NCI-H226 (cell line): ENCODE results near the gene PFN3.

Experiments used
- DNase-seq: peaks from one replicate; pipeline ENCODE4 v3.0.0-alpha.2; 2015

PFN3 gene

DNA sequence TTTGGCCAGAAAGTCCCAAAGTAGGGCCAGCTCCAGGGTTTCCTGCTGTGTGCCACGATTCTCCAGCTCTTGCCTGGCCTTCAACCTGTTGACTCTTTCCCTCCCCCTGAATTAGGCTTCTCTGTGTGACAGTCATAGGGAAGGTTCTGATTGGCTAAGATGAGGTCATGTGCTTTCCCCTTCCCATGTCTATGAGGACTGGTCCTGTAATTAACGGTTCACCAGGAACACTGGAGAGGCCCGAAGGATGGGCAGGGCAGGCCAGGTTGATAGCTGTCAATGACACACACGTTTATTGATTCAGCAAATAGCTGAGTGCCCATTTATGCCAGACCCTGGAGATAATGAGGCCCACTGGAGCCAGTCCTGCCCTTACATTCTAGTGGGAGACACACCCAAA lies 37.2 kb upstream of the PFN3 start:
- DNase-seq: no peak

DNA sequence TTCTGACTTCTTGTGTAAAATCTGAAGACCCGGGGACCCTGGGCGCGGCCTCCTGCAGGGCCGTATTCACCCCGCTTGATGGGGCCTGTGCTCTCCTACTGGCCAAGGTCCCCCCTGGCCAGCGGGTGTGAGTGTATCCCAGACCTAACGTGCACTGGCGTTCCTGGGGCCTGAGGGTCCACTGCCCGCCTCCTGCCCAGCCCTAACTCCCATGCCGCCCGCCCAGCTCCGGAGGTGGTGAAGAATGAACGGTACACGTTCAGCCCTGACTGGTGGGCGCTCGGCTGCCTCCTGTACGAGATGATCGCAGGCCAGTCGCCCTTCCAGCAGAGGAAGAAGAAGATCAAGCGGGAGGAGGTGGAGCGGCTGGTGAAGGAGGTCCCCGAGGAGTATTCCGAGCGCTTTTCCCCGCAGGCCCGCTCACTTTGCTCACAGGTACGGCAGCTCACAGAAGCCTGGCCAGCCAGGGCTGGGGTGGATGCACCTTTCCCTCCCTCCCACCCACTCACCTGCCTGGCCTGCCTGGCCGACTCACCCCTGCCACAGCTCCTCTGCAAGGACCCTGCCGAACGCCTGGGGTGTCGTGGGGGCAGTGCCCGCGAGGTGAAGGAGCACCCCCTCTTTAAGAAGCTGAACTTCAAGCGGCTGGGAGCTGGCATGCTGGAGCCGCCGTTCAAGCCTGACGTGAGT lies 35.5 kb upstream of the PFN3 start:
- no peak for DNase-seq

DNA sequence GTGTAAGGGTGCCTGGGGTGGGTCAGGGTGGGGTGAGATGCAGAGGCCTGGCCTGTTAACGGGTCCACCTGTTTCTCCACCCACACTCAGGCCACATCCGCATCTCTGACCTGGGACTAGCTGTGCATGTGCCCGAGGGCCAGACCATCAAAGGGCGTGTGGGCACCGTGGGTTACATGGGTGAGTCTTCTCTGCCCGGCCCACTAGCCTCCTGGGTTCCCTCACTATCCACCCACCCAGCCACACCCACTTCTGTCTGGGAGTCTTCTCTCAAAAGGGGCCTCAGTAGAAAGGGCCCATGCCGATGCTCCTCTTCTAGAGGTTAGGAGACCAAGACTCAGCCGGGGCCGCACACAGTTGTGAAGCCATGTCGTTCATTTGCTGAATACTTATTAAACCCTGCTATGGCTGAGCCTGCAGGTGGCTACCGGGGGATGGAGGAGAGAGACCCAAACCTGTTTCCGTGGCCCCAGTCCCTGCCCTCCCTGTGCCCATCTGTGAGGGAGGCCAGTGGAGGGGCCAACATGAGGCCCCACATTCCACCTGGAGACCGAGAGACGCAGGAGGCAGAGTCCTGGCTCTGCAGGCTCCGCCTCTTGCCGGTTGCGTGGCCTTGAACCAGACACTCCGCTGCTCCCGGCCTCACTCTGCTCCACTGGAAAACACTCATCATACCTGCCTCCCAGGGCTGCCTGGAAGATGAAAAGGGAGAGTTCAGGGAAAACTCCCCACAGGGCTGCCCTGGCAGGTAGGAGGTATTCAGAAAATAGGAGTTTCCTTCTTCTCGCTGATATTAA lies 34.7 kb upstream of the PFN3 start:
- no peak for DNase-seq

DNA sequence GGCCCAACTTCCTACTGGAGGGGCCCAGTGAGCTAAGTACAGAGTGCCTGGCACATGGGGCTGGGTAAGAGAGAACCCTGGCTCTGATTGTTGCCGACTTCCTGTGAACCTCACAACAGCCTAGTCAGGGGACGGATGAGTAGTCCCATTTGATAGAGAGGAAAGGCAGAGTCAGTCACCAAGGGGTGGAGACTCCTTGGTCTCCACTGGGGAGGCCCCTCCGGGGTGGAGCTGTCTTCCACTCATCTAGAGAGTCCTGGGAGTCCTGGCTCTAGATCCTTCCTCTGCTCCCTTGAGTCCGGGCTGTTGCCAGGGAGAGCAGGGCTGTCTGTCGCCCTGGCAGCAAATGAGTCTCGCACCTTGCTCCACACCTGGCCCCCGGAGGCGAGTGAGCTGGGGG lies 34.0 kb upstream of the PFN3 start:
- DNase-seq: no peak

DNA sequence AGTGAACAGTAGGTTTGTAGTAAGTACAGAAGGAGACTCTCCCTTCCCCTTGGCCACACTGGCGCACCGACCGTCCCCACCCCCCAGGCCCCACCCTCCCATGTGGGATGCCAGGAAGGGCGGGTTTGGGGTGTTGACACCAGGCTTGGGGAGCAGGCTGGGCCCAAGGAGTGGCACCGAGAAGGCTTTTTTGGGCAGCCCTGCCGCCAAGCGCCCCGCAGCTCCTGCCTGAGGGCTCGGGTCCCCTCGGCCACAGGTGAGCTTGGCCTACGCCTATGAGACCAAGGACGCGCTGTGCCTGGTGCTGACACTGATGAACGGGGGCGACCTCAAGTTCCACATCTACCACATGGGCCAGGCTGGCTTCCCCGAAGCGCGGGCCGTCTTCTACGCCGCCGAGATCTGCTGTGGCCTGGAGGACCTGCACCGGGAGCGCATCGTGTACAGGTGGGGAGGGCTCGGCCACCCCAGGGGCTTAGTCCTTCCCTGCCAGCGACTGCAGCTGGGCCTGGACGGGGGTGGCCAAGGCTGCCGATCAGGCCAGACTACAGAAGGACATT lies 33.3 kb upstream of the PFN3 start:
- DNase-seq: no peak

DNA sequence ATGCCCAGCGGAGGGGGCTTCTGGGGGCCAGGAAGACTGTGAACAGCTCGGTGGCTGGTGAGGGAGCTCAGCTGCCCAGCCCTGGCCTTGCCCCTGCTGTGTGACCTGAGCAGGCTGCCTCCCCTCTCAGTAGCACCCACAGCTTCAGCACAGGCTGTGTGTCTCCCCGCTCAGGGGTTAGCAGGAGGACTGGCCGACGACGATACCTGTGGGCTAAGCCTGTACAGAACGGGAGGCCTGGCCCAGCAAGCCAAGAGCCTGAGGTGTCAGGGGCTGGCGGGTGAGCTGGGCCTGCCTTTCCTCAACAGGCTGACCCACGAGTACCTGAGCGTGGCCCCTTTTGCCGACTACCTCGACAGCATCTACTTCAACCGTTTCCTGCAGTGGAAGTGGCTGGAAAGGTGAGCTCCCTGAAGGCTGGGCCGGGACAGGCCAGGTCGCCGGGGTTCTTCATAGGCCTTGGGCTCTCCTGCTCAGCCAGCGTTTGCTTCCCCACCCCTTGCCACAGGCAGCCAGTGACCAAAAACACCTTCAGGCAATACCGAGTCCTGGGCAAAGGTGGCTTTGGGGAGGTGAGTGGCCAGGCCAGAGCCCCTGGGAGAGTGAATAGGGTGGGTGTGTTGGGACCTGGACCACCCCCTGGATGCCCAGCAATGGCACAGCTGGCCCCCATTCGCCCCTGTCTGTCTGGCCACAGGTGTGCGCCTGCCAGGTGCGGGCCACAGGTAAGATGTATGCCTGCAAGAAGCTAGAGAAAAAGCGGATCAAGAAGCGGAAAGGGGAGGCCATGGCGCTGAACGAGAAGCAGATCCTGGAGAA lies 32.6 kb upstream of the PFN3 start:
- DNase-seq: no peak

DNA sequence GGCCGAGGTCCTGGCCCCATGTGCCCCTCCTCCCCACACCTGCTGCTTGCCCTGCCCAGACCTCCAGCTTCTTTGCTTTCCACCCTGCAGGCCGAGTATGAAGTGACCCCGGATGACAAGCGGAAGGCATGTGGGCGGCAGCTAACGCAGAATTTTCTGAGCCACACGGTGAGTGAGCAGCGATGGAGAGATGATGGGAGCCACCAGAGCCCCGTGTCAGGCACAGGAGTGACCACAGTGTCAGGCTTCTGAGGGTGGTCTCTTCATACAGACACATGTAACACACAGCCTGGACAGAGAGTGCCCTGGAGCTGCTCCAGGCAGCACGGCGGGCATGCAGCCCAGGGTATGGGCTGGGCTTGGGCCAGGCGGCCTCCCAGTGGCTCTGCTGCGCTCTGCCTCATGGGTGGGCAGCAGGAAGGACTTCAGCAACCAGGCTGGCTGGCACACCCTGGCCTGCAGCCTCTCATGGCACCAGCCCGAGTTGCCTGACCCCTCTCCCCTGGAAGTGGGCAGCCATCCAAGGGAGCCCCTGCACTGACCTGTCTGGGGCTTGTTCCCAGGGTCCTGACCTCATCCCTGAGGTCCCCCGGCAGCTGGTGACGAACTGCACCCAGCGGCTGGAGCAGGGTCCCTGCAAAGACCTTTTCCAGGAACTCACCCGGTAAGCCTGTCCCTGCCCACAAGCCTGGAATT lies 31.8 kb upstream of the PFN3 start:
- no peak for DNase-seq

DNA sequence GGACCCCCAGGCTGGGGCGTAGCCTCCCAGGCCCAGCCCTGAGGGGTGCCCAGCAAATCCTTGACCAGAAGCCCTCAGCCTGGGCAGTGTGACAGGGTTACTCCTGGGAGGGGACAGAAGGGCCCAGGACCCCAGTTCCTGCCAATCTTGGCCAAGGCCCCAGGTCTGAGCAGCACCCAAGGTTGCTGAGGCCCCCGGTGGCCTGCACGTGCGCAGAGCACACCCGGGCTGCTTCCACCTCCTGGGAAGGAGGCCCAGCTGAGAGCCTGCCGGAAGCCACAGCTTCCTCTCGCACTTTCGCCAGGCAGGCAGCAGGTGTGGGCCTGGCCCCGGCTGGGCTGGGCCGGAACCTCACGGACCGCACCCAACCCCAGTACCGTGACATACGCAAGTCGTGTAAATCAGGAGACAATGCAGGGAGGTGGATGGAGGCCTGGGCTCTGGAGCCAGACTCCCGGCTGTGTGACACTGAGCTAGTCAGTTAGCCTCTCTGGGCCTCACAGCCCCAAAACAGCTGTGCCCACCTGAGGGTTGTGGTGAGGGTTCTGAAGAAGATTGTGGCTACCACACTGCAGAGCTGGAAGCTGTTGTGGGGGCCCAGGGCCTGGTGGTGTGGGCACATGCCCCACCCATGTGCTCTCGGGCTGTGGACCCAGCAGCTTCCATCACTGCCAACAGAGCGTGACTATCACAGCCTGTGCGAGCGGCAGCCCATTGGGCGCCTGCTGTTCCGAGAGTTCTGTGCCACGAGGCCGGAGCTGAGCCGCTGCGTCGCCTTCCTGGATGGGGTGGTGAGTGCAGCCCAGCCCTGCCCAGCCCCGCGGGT lies 31.1 kb upstream of the PFN3 start:
- no peak for DNase-seq

DNA sequence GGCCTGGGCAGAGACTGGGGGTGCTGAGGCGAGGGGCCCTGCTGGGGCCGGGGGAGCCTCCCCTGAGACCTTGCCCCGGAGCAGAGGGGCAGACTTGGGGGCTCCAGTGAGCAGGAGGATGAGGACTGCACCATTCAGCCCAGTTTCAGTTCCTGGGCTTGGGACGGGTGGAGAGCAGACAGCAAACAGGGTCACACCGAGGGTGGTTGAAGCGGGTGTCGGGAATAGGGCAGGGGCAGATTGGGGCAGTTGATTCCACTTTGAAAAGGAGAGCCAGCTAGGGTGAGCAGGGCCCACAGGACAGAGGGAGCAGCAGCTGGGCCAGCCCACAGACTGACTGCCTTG lies 30.5 kb upstream of the PFN3 start:
- DNase-seq: no peak

DNA sequence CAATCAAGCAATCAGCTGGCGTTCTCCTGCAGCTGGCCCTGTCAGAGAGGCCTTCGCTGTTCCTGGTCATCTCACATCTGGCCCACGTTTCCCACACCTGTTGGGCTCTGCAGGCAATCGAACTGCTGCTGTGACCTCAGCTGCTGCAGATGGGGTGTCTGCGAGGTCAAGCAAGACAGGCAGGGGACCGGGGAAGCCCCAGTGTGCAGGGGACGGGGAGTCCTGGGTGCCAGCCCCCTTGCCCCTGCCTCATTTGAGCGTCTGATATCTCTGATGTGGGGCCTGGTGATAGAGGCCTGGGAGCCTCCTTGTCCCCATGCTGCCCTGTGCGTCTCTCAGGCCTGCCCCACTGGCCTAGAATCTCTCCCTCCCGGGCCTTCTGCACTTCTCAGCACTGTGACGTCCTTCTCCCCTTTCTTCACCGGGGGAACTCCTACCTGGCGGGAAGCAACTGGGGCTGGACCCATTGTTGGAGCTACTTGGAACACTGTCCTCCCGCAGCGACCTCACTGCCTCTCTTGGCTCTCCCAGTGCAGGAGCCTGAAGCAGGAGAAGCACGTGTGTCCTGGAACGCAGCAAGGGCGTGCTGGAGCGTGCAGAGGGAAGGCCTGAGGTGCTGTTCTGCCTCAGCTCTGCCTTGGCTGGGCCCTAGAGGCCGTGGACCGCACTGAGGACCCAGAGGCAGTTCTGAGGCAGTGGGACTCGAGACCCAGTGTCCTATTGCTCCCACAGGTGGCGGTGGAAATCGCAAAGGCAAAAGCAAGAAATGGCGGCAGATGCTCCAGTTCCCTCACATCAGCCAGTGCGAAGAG lies 29.9 kb upstream of the PFN3 start:
- no peak for DNase-seq

DNA sequence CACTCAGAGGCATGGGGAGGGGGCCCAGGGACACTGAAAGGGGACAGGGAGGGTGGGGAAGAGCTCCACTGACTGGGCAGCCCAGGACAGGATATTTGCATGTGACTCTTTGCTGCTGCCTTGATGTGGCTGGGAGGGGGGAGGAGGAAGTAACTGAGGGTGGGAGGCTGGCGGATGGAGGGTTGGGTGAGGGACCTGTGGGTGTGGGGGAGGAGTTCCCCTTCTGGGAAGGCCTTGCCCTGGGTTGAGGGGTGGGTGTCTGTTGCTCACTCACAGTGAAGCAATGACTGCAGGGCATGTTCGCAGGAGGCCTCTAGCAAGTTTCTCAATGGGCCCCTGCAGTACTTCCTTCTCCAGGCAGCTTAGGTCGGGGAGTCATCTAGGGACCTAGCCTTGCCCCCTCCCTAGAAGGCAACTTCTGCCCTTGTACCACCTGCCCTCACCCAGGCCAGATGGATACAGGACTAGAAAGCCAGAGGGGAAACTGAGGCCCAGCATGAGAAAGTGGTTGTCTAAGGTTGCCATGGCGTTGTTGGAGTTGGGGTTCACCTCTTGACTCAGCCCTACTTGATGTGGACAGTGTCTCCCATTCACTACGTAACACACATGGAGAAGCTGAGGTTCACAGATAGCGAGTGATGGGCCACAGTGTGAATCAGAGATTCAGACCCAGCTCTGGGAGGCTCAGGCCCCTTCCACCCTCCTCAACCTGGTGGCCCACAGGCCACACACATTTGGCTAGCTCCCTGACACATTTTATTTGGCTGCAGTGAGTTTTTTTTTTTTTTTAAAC lies 29.0 kb upstream of the PFN3 start:
- DNase-seq: no peak

DNA sequence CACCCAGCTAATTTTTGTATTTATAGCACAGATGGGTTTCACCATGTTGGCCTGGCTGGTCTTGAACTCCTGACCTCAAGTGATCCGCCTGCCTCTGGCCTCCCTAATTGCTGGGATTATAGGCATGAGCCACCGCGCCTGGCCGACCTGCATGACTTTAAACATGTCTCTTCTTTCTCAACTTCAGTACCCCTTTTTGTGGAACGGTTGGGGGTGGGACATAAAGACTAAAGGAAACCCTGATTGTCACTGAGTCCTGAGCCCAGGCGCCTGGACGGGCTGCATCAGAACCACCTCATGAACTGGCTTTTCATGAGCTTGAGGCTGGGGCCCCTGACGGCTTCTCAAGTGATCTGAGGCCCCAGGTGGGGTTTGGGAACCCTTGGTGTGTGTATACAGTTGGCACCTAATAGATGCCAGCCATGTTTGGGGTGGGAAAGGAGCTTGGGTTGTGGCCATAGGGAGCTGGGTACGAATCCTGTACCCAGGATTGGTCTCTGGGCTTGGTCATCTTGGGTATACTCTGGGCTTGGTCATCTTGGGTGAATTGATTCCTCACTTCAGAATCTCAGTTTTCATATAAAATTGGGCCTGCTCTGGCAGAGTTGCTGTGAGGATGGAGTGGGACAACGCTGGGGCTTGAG lies 28.2 kb upstream of the PFN3 start:
- no peak for DNase-seq

DNA sequence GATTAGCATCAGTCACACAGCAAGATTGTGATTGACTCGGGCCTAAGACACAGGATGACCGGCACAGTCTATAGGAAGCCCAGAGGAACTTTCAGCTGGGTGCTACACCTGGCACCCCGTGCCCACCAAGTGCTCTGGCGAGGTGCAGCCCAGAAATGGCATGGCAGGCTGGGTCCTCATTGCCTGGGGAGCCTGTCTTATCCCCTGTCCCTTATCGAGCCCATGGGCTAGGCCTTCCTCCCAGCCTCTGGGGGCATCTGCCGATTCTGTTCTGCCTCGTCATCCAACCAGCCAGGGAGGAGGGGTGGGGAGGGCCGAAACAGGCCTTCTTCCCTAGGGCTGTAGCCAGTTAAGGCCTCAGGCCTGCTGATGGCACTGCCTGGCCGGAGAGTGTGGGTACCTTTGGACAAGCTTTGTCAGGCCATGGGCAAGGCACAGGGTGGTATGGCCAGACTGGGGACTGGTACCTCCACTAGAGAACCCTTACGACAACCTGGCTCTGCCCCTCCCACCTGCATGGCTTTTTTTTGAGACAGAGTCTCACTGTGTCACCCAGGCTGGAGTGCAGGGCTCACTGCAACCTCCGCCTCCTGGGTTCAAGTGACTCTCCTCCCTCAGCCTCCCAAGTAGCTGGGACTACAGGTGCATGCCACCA lies 27.6 kb upstream of the PFN3 start:
- DNase-seq: no peak

DNA sequence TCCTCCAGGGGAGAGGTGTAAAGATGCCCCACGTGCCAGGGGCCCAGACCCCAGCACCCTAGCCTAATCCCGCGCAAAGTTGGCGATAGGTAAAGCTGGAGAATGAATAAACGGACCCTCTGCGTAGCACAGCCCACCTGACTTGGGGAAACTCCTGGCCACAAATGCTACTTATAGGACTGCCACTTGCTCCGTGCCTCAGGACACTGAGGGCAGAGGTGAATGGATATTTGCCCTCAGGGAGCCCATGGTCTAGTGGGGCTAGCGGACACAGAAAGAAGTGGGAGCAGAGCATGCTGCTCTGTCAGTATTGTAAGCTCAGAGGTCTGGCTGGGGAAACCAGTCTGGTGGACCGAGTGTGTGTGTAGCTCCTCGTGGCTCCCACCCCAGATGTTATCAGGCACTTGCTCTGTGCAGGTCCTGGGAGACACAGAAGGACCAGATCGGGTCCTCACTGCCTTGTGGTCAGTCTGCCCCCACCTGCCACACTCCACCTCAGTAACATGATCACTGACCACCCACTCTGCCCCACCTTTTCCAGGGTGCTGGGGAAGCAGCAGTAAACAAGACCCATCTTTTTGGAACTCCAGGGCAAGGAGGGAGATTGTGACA lies 26.9 kb upstream of the PFN3 start:
- DNase-seq: no peak

DNA sequence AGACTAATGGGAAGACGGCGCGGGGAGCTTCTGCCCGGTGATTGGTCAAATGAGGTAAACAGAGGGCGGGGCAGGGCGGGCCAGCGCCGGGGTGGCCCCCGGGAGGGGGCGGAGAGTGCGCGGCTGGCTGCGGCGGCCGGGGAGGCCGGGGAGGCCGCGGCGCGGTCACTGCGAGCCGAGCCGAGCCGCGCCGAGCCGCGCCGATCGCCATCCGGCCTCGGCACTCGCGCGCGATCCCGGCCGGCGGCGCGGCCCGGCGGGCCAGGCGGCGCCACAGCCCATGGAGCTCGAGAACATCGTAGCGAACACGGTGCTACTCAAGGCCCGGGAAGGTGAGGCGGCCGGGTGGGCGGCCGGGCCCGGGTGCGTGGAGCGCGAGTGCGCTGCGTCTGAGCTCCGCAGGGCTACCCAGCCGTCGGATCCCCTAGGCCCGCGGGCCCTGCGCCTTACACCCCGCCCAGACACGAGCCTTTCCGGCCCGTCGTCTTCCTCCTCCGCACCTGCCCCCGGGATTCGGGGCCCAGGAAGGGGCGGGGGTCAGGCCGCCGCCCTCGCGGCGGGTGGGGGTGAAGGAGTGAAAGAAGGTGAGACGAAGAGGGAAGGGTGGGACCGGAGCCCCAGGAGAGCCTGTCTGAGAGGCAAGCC lies 26.2 kb upstream of the PFN3 start, which contains the start of gene GRK6:
Gene GRK6 (plus strand): TSS at position 111 of the 645 bp plus-strand sequence. CDS start 170 bp downstream, at position 281.
- DNase-seq: peak; percentile 37

DNA sequence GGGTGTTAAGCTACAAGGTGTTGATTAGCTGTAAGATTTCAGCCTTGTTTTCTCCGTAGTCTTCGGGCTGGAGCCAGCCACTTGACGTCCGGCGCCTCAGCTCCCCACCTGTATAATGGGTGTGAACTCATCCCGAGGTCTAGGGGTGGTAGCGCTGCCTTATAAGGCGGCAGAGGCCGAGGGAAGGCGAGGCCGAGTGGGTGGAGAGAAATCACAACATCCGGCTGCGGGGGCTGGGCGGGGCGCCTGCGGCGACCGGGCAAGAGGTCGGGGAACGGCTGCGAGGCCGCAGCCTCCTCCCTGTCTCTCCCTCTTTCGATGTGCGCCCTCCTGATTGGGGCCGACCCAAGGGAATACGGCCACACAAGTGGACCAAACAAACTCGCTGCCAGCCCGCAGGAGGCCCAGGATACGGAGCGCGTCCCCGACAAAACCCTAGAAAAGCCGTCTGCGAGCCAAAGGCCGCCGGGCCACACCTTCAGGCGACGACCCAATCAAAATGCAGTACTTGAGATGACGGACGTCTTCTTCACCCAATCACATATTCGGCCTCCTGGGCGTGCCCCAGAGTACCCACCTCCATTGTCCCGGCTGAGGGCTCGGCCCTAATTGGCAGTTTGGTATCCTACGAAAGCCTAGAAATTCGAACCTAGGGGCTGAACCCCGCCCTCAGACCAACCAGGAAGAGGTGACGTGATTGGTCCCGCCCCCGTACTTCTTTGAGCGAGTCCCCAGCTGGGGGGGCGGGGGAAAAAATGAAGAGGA lies 25.5 kb upstream of the PFN3 start:
- DNase-seq: peak; percentile 99

DNA sequence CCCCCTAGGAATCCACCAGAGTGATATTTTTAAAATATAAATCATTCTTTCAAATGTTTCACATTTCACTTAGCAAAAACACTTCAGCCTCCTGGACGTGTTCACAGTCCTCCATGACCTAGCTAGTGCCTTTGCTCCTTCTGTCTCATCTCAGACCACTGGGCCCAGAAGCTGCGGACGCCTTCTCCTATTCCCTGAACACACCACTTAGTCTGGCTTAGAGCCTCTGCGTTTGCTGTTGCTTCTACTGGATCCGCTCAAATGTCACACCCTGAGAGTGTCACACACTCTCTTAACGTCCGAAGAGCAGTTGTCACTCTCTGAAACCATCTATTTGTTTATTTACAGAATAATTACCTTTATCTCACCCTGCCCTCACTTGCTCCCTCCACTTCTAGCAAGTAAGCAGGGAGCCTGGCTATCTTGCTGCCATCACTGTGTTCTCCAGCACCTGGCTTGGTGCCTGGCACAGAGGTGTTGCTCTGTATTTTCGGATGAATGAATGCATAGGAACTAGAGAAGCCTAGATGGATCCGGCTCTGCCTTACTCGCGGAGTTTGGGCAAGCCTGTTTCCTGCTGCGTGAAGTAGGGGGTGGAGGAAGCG lies 24.8 kb upstream of the PFN3 start:
- DNase-seq: no peak
